HUDEP-2 (cell line): Measurements from ENCODE around the gene LRRN4.
"Not testable (repeated sequence)": the region's sequence is repeated elsewhere in the genome, so short reads cannot be mapped to it uniquely, and the experiment has no call there.

Experiments used
- DNase-seq, 76 experiments: peaks; one replicate each; lab custom pipeline; 2025; ENCODE audit not compliant: unreplicated experiment in 76 of 76; lab: John Stamatoyannopoulos, UW

Gene LRRN4

GRCh38 chr20:6060213-6060612 lies 6.4 kb upstream of the LRRN4 start:
- DNase-seq, result no peak

- DNase-seq, result no peak
Measured at GRCh38 chr20:6058684-6059295, 4.9 kb upstream of the LRRN4 start.

GRCh38 chr20:6057691-6058090 lies 3.8 kb upstream of the LRRN4 start:
- DNase-seq, result no peak

- DNase-seq, result no peak
Measured at GRCh38 chr20:6057139-6057538, 3.3 kb upstream of the LRRN4 start.

GRCh38 chr20:6055981-6056569 lies 2.2 kb upstream of the LRRN4 start:
- DNase-seq, result peak in 5 of 76 experiments; percentile 7 to 40 (median 18)

GRCh38 chr20:6055161-6055783 lies 1.4 kb upstream of the LRRN4 start:
- DNase-seq, result no peak

- not testable (repeated sequence) for DNase-seq
Measured at GRCh38 chr20:6054689-6055051, 810 bp upstream of the LRRN4 start.

- no peak for DNase-seq
Measured at GRCh38 chr20:6053064-6053775, 640 bp downstream of the LRRN4 start.

- no peak for DNase-seq
Measured at GRCh38 chr20:6051505-6051904, 2.4 kb downstream of the LRRN4 start.

GRCh38 chr20:6048391-6048790 lies 5.5 kb downstream of the LRRN4 start:
- no peak for DNase-seq

- no peak for DNase-seq
Measured at GRCh38 chr20:6046432-6046831, 7.4 kb downstream of the LRRN4 start.

- DNase-seq, result no peak
Measured at GRCh38 chr20:6045566-6045965, 8.3 kb downstream of the LRRN4 start.

GRCh38 chr20:6044115-6044514 lies 9.7 kb downstream of the LRRN4 start:
- peak in 2 of 76 experiments; percentile 3 to 6 for DNase-seq

GRCh38 chr20:6041808-6042265 lies 12.0 kb downstream of the LRRN4 start:
- no peak for DNase-seq

GRCh38 chr20:6040958-6041807 lies 12.7 kb downstream of the LRRN4 start:
- no peak for DNase-seq

GRCh38 chr20:6040540-6040939 lies 13.3 kb downstream of the LRRN4 start:
- DNase-seq, result no peak

- DNase-seq, result no peak
Measured at GRCh38 chr20:6039766-6040165, 14.1 kb downstream of the LRRN4 start.

GRCh38 chr20:6038256-6038655 lies 15.6 kb downstream of the LRRN4 start:
- DNase-seq, result no peak

GRCh38 chr20:6037082-6037481 lies 16.8 kb downstream of the LRRN4 start:
- no peak for DNase-seq

- no peak for DNase-seq
Measured at GRCh38 chr20:6036213-6036612, 17.6 kb downstream of the LRRN4 start.
